H9 (cell line): ENCODE measurements around the gene METTL21C. TPM values are rescaled to one million over a fixed set of nuclear protein-coding genes. Genes with fewer than 3 reads are reported as not detected.

Source experiments
- DNase-seq: peaks from one replicate; pipeline ENCODE4 v3.0.0-alpha.2; 2017
- H2AFZ ChIP-seq: one replicate; pipeline ENCODE4 v1.6.1; 2013; ENCODE audit warnings: mild to moderate bottlenecking, low read length, control low read depth, moderate library complexity
- H2AK5ac ChIP-seq: 2 replicates; pipeline ENCODE4 v1.6.1; 2013; ENCODE audit warnings: low read length, control low read depth, mixed read lengths; ENCODE audit not compliant: insufficient read length
- H2BK120ac ChIP-seq: one replicate; pipeline ENCODE4 v1.6.1; 2013; ENCODE audit warnings: low read depth, mild to moderate bottlenecking, low read length, control low read depth, inconsistent platforms; ENCODE audit not compliant: poor library complexity, severe bottlenecking
- H2BK12ac ChIP-seq: 2 replicates; pipeline ENCODE4 v1.6.1; 2013; ENCODE audit warnings: low read length, control low read depth, mixed read lengths, low read depth; ENCODE audit not compliant: insufficient read length
- H2BK15ac ChIP-seq: 2 replicates; pipeline ENCODE4 v1.6.1; 2013; ENCODE audit warnings: low read depth, low read length, control low read depth
- H2BK20ac ChIP-seq: one replicate; pipeline ENCODE4 v1.6.1; 2013; ENCODE audit warnings: low read depth, mild to moderate bottlenecking, low read length, control low read depth, inconsistent platforms; ENCODE audit not compliant: poor library complexity, severe bottlenecking
- H2BK5ac ChIP-seq: 2 replicates; pipeline ENCODE4 v1.6.1; 2013; ENCODE audit warnings: low read length, control low read depth, mixed read lengths; ENCODE audit not compliant: insufficient read length
- H3K14ac ChIP-seq: 2 replicates; pipeline ENCODE4 v1.6.1; 2013; ENCODE audit warnings: low read length, control low read depth; ENCODE audit not compliant: insufficient read depth
- H3K18ac ChIP-seq: 2 replicates; pipeline ENCODE4 v1.6.1; 2013; ENCODE audit warnings: low read depth, mild to moderate bottlenecking, mixed read lengths, low read length, control low read depth; ENCODE audit not compliant: insufficient read length
- H3K23ac ChIP-seq: 2 replicates; pipeline ENCODE4 v1.6.1; 2013; ENCODE audit warnings: low read length, control low read depth, mixed read lengths, low read depth; ENCODE audit not compliant: insufficient read length
- H3K23me2 ChIP-seq: 2 replicates; pipeline ENCODE4 v1.6.1; 2013; ENCODE audit warnings: low read depth, mild to moderate bottlenecking, mixed read lengths, low read length, control low read depth; ENCODE audit not compliant: insufficient read length, poor library complexity, severe bottlenecking
- H3K27ac ChIP-seq: 2 replicates; pipeline ENCODE4 v1.5.1; 2013; ENCODE audit warnings: low read length, control low read depth, mixed read lengths, low read depth; ENCODE audit not compliant: insufficient read length
- H3K27me3 ChIP-seq: 2 replicates; pipeline ENCODE4 v1.6.1; 2013; ENCODE audit warnings: low read length, control low read depth, inconsistent platforms; ENCODE audit not compliant: insufficient read depth
- H3K4ac ChIP-seq: 2 replicates; pipeline ENCODE4 v1.6.1; 2013; ENCODE audit warnings: low read depth, mild to moderate bottlenecking, control low read depth, inconsistent platforms, low read length, moderate library complexity
- H3K4me1 ChIP-seq: 2 replicates; pipeline ENCODE4 v1.6.1; 2013; ENCODE audit warnings: low read length, control low read depth, inconsistent platforms; ENCODE audit not compliant: insufficient read depth
- H3K4me2 ChIP-seq: 2 replicates; pipeline ENCODE4 v1.6.1; 2013; ENCODE audit warnings: low read length, control low read depth, mixed read lengths; ENCODE audit not compliant: insufficient read length, insufficient read depth
- H3K56ac ChIP-seq: 2 replicates; pipeline ENCODE4 v1.6.1; 2013; ENCODE audit warnings: low read depth, mild to moderate bottlenecking, mixed read lengths, low read length, control low read depth; ENCODE audit not compliant: insufficient read length
- H3K79me1 ChIP-seq: 2 replicates; pipeline ENCODE4 v1.6.1; 2013; ENCODE audit warnings: low read depth, mild to moderate bottlenecking, moderate library complexity, low read length, control low read depth, inconsistent platforms; ENCODE audit not compliant: insufficient read depth, poor library complexity, severe bottlenecking
- H3K79me2 ChIP-seq: 2 replicates; pipeline ENCODE4 v1.6.1; 2013; ENCODE audit warnings: low read length, control low read depth, inconsistent platforms; ENCODE audit not compliant: insufficient read depth
- H3K9ac ChIP-seq: 2 replicates; pipeline ENCODE4 v1.6.1; 2013; ENCODE audit warnings: low read length, control low read depth, mixed read lengths; ENCODE audit not compliant: insufficient read length; ENCODE audit errors: extremely low read depth
- H3K9me3 ChIP-seq: one replicate; pipeline ENCODE4 v1.6.1; 2013; ENCODE audit warnings: low read depth, low read length, inconsistent platforms; ENCODE audit not compliant: control insufficient read depth
- H3T11ph ChIP-seq: one replicate; pipeline ENCODE4 v1.6.1; 2013; ENCODE audit warnings: mild to moderate bottlenecking, low read length, control low read depth, inconsistent platforms
- H4K20me1 ChIP-seq: one replicate; pipeline ENCODE4 v1.6.1; 2013; ENCODE audit not compliant: control insufficient read depth, insufficient read length, insufficient read depth
- H4K5ac ChIP-seq: 2 replicates; pipeline ENCODE4 v1.6.1; 2013; ENCODE audit warnings: low read depth, mild to moderate bottlenecking, mixed read lengths, low read length, control low read depth; ENCODE audit not compliant: insufficient read length
- H4K8ac ChIP-seq: replicated peaks from 2 replicates; pipeline ENCODE4 v1.6.1; 2013; ENCODE audit warnings: low read length, control low read depth, mixed read lengths, low read depth; ENCODE audit not compliant: insufficient read length
- H4K91ac ChIP-seq: 2 replicates; pipeline ENCODE4 v1.6.1; 2013; ENCODE audit warnings: low read depth, mild to moderate bottlenecking, moderate library complexity, mixed read lengths, low read length, control low read depth; ENCODE audit not compliant: insufficient read length
- H3K27ac Mint-ChIP-seq, 3 experiments: 2 replicates in 2 of 3; 3 replicates in 1 of 3; pipeline ENCODE4 v1.8.0; 2020 to 2021; ENCODE audit warnings: mixed read lengths in 3 of 3, mild to moderate bottlenecking in 1 of 3, moderate library complexity in 1 of 3
- H3K27me3 Mint-ChIP-seq: 2 replicates; pipeline ENCODE4 v1.8.0; 2021; ENCODE audit warnings: low read depth, mild to moderate bottlenecking, moderate library complexity, mixed read lengths
- H3K36me3 Mint-ChIP-seq, 3 experiments: 2 replicates in 2 of 3; 3 replicates in 1 of 3; pipeline ENCODE4 v1.8.0; 2020 to 2021; ENCODE audit warnings: low read depth in 3 of 3, mixed read lengths in 3 of 3; ENCODE audit not compliant: insufficient read depth in 1 of 3
- H3K4me1 Mint-ChIP-seq, 2 experiments: 2 replicates each; pipeline ENCODE4 v1.8.0; 2020; ENCODE audit warnings: mixed read lengths in 2 of 2
- H3K4me3 Mint-ChIP-seq, 2 experiments: 2 replicates in 1 of 2; 3 replicates in 1 of 2; pipeline ENCODE4 v1.8.0; 2020 to 2021; ENCODE audit warnings: mild to moderate bottlenecking in 2 of 2, mixed read lengths in 2 of 2, moderate library complexity in 1 of 2
- H3K9me3 Mint-ChIP-seq, 2 experiments: 2 replicates in 1 of 2; 3 replicates in 1 of 2; pipeline ENCODE4 v1.8.0; 2020; ENCODE audit warnings: mild to moderate bottlenecking in 2 of 2, mixed read lengths in 2 of 2, moderate library complexity in 1 of 2
- WGBS: extraction: QIAGEN DNeasy Blood & Tissue Kit; methylation state at CpG from one replicate; pipeline ENCODE4 v1.1.7; 2013; ENCODE audit warnings: missing lambda C conversion rate, low lambda C conversion rate, mixed read lengths; ENCODE audit not compliant: insufficient read length; ENCODE audit errors: extremely low coverage; 5-methylcytosine and 5-hydroxymethylcytosine counted together
- total RNA-seq: library from RNA; stranded (reverse); gene quantifications from 2 replicates; pipeline ENCODE4 v1.2.1, GENCODE V29; 2021
- TF ChIP-seq, protein P1 (sequence below): fragments of 200-600 bp; sonication (generic); conservative IDR thresholded peaks from 3 replicates; pipeline ENCODE4 v1.8.0; 2021; ENCODE audit warnings: antibody characterized with exemption, mild to moderate bottlenecking

METTL21C gene
- total RNA-seq, 1 experiment from 2014 or later, result not detected

DNA sequence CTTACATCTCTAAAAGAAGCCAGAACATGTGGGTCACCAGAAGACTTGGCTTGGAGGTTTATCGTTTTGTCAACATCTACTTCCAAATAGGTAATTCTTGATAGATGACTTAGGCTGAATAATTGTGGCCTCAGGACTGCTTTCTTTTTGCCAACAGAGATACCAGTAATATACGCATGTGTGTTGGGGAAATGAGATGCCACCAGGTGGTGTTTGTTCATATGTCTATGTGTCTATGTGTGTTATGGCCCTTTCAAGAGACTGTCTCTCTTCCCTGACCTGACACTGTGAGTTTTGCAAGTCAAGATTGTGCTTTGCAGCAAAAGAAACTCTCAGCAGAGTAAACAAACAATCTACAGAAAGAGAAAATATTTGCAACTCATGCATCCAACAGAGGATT is 31.6 kb upstream of the METTL21C start:
- Histone ChIP-seq H4K20me1 (no peaks in the 10 kb centered on the region), H4K8ac (no peak overlapping the region), H3K4me2 (no peak overlapping the region), H3K27me3 (no peaks in the 10 kb centered on the region), H2AFZ (no peak overlapping the region), H3K18ac (no peak overlapping the region), H3K23ac (no peak overlapping the region), H4K5ac (no peak overlapping the region), H2BK12ac (no peak overlapping the region), H3K79me1 (no peaks in the 10 kb centered on the region), H3K14ac (no peak overlapping the region), H3K27ac (no peak overlapping the region), H3K4ac (no peak overlapping the region), H2BK20ac (no peak overlapping the region), H2AK5ac (no peak overlapping the region), H3K4me1 (no peaks in the 10 kb centered on the region), H3K9me3 (no peaks in the 10 kb centered on the region), H3K79me2 (no peaks in the 10 kb centered on the region), H3K9ac (no peak overlapping the region), H3K56ac (no peak overlapping the region), H2BK120ac (no peak overlapping the region), H2BK15ac (no peak overlapping the region), H4K91ac (no peak overlapping the region), H3K23me2 (no peaks in the 10 kb centered on the region), H3T11ph (no peak overlapping the region), H2BK5ac (no peak overlapping the region)
- Mint-ChIP-seq H3K36me3 (no peaks in the 10 kb centered on the region), H3K4me3 (no peak overlapping the region), H3K27me3 (no peaks in the 10 kb centered on the region; the same call in 1 of the 2 replicates), H3K9me3 (no peaks in the 10 kb centered on the region; a peak in 1 of 5 replicates), H3K27ac (no peak overlapping the region), H3K4me1 (no peaks in the 10 kb centered on the region)
- TF ChIP-seq, protein P1, sequence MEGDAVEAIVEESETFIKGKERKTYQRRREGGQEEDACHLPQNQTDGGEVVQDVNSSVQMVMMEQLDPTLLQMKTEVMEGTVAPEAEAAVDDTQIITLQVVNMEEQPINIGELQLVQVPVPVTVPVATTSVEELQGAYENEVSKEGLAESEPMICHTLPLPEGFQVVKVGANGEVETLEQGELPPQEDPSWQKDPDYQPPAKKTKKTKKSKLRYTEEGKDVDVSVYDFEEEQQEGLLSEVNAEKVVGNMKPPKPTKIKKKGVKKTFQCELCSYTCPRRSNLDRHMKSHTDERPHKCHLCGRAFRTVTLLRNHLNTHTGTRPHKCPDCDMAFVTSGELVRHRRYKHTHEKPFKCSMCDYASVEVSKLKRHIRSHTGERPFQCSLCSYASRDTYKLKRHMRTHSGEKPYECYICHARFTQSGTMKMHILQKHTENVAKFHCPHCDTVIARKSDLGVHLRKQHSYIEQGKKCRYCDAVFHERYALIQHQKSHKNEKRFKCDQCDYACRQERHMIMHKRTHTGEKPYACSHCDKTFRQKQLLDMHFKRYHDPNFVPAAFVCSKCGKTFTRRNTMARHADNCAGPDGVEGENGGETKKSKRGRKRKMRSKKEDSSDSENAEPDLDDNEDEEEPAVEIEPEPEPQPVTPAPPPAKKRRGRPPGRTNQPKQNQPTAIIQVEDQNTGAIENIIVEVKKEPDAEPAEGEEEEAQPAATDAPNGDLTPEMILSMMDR, result no peak
- no CpG with 5 or more reads among the region's 2 CpGs for WGBS
- no peak for DNase-seq
